ENCODE results near the gene MYH9.
"Not testable (repeated sequence)": the region's sequence is repeated elsewhere in the genome, so short reads cannot be mapped to it uniquely, and the experiment has no call there.

Gene MYH9

DNA sequence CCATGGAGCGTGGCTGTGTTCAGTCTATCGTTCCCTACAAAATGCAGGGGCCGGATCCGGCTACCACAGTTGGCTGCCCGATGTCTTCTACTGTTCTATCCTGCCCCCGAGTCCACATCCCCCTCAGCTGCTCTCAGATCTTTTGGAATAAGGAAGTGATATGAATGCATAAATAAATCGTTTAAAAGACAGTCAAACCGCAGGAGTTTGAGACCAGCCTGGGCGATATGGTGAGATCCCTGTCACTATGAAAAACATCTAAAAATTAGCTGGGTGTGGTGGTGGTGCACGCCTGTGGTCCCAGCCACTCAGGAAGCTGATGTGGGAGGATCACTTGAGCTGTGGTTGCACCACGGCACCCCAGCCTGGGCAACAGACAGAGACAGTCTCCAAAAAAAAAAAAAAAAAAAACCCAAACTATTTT is 97.8 kb downstream of the MYH9 start:
- FAIRE-seq = not testable (repeated sequence)

- no peak for FAIRE-seq
Observed at GRCh38 chr22:36289406-36289870, 98.3 kb downstream of the MYH9 start.

DNA sequence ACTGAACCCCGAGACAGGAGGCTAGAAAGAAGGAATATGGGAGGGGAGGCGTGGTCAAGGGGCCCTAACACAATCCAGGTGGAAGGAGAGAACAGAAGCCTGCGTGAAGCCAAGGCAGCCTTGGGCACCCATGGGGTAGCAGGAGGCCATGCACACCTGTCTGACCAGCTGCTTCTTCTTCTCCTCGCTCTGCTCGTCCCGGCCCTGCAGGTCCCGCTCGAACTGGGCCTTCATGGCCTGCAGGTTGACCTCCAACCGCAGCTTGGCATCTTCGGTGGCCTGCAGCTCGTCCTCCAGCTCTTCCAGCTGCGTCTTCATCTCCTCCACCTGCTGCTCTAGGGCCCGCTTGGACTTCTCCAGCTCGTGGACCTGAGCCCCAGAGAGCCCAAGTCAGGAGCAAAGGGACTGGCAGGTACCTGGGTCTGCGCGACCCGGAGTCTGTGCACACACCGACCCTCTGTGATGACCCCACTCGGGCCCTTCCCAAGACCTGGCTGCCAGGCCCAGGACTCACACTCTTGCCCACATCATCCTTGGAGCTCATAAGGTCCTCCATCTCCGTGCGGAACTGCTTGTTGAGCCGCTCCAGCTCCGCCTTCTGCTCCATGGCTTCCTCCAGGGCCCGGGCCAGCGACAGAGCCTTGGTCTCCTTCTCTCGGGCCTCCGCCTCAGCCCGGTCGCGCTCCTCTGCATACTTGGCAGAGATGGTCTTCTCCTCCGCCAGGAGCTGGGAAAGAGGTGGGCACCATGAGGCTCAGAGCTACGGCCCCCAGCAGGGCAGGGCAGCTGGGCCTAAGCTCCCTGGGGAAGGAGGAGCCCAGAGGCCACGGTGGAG is 99.0 kb downstream of the MYH9 start:
- no peak for FAIRE-seq

GRCh38 chr22:36287881-36288515 is 99.8 kb downstream of the MYH9 start:
- no peak for FAIRE-seq

GRCh38 chr22:36286096-36286957 is 101.4 kb downstream of the MYH9 start:
- no peak for FAIRE-seq

DNA sequence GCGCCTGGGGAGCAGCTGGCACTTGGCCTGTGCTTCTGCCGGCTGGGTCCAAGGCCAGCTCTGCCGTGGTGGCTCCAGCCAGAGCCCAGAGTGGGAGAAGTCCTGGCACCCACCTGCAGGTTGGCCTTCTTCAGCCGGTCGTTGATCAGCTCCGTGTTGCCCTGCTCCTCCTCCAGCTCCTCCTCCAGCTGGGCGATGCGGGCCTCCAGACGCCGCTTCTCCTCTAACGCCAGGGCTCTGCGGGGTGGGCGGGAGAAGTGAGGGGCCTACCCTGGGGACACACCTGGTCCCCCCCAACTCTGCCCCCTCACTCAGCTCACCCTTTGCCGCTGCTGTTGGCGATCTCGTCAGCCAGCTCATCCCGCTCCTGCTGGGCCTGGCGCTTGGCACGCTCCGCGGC is 102.2 kb downstream of the MYH9 start:
- FAIRE-seq = no peak

DNA sequence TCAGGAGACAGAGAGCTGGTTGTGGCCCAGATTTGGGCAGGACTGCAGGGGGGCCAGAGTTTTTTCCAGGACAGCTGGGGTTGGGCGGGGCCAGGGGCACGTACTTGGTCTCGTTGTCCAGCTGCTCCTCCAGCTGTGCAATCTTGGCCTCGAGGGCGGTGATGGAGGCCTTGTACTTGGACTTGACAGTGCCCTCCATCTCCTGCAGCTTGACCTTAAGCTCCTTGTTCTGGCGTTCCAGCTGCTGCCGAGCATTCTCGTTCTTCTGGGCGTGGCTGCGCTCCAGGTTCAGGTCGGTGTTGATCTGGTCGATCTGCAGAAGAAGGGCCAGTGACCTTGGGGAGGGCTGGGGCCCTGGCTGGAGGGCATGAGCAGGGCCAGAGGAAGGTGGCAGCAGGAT is 102.8 kb downstream of the MYH9 start:
- no peak for FAIRE-seq

- no peak for FAIRE-seq
Observed at GRCh38 chr22:36284171-36284571, 103.6 kb downstream of the MYH9 start.

DNA sequence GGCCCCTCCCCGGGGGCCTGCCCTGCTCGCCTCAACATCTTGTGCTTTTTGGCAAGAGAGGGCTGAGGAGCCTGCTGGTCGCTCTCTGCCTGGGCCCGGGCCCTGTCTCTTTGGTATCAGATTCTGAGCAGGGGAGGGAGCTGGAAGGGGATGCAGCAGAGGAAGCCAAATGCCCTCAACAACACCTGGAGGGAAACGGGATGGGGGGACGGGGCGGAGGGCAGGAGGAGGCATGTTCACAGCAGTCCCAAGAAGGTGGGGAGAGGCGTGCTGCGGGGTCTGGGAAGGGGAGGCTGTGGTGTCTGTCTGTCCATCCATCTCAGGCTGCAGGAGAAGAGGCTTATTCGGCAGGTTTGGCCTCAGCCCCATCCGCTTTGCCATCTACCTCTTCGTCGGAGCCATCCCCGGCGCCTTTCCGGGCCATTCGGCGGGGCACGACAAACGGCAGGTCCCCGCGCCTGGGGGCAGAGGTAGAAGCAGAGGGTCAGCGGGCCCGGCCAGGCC is 105.4 kb downstream of the MYH9 start:
- no peak for FAIRE-seq

DNA sequence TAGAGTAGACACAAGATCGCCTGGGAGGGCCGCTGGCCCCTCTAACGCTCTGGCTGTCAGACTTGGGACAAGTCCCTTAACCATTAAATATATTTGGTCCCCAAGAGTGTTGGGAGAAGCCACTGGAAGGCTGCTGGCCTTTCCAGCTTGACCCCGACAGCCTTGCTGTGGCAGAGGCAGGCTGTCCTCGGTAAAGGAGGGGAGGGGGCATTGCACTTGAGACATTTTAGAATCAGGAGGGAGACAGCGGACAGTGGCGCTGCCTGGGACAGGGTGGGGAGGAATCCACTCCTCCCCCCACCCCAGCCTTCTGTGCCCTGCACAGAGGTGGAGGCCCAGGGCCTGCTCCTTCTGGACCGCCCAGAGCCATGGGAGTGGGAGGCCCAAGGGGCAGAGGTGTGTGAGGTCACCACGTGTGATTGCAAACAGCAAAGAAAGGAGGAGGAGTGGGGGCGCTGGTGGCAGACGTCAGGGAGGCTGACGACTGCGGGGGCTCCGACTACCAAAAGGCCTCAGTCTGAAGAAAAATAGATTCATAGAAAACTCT is 105.9 kb downstream of the MYH9 start:
- no peak for FAIRE-seq

- no peak for FAIRE-seq
Observed at GRCh38 chr22:36280379-36280778, 107.4 kb downstream of the MYH9 start.

- FAIRE-seq = no peak
Observed at GRCh38 chr22:36279219-36279666, 108.5 kb downstream of the MYH9 start.

GRCh38 chr22:36277482-36278291 is 110.1 kb downstream of the MYH9 start:
- FAIRE-seq = no peak

DNA sequence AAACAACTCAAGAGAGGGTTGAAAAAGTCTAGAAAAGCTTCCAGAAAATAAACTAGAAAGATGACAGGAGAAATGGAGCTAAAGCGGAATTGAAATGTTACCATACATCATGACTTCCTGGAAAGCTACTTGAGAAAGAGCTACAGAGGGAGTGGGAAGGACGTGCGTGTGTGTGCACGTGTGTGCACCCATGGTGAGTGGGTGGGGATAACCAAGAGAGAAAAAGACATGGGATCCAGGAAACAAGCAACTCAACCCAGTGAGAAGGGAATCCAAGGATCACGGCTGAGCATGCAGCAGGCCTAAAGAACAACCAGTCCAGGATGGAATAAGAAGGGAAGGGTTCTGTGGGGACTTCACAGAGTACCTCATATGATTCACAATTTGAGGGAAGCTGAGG is 113.2 kb downstream of the MYH9 start:
- no peak for FAIRE-seq

- FAIRE-seq = not testable (repeated sequence)
Observed at GRCh38 chr22:36271951-36272350, 115.8 kb downstream of the MYH9 start.

- not testable (repeated sequence) for FAIRE-seq
Observed at GRCh38 chr22:36271231-36271630, 116.5 kb downstream of the MYH9 start.

GRCh38 chr22:36267896-36268485 is 119.8 kb downstream of the MYH9 start:
- no peak for FAIRE-seq

DNA sequence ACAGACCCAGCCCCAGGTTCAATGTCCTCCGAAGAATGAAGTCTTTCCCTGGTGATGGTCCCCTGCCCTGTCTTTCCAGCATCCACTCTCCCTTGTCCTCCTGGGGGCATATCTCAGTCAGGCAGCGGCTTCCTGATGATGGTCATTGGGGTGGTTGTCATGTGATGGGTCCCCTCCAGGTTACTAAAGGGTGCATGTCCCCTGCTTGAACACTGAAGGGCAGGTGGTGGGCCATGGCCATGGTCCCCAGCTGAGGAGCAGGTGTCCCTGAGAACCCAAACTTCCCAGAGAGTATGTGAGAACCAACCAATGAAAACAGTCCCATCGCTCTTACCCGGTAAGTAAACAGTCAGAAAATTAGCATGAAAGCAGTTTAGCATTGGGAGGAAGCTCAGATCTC is 120.7 kb downstream of the MYH9 start:
- FAIRE-seq = no peak

DNA sequence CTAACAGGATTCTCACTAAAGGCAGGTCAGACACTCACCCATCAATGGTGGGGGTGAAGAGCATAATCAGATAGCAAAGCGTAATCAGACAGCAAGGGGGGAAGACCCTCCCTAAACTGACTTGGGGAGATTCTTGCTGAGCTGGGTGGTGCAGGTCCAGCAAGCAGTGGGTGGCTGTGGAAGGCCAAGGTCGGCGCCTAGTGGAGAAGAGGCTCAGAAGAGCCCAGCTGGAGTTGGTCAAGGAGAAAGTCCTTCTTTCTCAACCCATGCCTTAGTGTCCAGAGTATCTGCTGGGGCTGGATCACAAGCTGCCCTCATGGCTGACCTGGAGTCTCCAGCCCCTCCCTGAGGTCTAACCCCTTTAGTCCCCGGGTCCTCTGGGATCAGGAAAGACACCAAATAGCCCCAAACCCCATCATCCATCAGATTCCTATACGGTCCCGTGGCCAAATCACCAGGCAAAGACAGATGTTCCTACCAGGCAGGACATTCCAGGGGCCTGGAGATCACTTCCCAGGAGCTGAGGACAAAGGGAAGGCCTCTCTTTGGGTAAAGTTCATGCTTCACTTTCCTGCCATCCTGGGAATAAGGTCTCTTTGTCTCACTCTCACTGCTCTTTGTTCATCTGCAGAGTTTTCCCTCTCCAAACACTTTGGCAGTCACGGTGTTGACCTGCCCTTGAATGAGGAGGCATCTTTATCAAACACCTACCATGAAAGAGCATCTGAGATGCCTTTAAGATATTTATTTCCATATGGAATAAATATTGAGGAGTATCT is 123.7 kb downstream of the MYH9 start:
- FAIRE-seq = not testable (repeated sequence)

GRCh38 chr22:36263216-36263673 is 124.5 kb downstream of the MYH9 start:
- FAIRE-seq = not testable (repeated sequence)
